SK-N-SH (cell line): ENCODE measurements around the gene ATP12A.

Experiments used
- ELF1 ChIP-seq: IDR thresholded peaks from 2 replicates; pipeline ENCODE4 v1.4.0; 2012
- JUND ChIP-seq: IDR thresholded peaks from 2 replicates; pipeline ENCODE4 v1.4.0; 2012
- NRF1 ChIP-seq: IDR thresholded peaks from 2 replicates; pipeline ENCODE4 v1.6.1; 2012; ENCODE audit warnings: low read depth, mild to moderate bottlenecking, low read length
- POLR2AphosphoS5 ChIP-seq: IDR thresholded peaks from 2 replicates; pipeline ENCODE4 v1.6.1; 2012; ENCODE audit warnings: low read depth, low read length
- YY1 ChIP-seq: IDR thresholded peaks from 2 replicates; pipeline ENCODE4 v1.4.0; 2012; ENCODE audit warnings: low read depth, mild to moderate bottlenecking
- TF ChIP-seq, protein P1 (sequence below): fragments of 200-600 bp; sonication (generic); IDR thresholded peaks from 2 replicates; pipeline ENCODE4 v1.6.1; 2017; ENCODE audit warnings: antibody characterized with exemption, mild to moderate bottlenecking, moderate library complexity
- TF ChIP-seq, protein P2 (sequence below): IDR thresholded peaks from 2 replicates; pipeline ENCODE4 v1.4.0; 2012; ENCODE audit warnings: low read depth
- TF ChIP-seq, protein P3 (sequence below): IDR thresholded peaks from 2 replicates; pipeline ENCODE4 v1.6.1; 2012; ENCODE audit warnings: mild to moderate bottlenecking, low read depth, low read length, moderate library complexity

DNA sequence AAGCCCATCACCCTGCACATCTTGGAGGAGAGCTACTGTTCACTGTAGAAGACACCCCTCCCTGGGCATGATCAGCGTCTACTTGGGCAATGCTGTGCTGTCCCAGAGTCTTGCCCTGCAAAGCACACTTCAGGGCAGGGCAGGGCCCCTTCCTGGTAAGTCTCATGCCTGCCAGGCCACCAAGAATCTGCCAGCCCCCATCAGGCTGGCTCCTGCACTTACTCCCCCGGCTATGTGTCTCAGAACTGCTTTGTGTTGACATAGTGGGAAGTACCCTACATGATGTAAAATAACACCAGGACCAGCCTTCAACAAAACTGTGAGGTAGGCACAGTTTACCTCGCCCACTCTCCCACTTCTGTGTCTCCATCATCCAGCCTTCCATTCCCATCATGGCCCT is 27.8 kb upstream of the ATP12A start:
- TF ChIP-seq, protein P1, sequence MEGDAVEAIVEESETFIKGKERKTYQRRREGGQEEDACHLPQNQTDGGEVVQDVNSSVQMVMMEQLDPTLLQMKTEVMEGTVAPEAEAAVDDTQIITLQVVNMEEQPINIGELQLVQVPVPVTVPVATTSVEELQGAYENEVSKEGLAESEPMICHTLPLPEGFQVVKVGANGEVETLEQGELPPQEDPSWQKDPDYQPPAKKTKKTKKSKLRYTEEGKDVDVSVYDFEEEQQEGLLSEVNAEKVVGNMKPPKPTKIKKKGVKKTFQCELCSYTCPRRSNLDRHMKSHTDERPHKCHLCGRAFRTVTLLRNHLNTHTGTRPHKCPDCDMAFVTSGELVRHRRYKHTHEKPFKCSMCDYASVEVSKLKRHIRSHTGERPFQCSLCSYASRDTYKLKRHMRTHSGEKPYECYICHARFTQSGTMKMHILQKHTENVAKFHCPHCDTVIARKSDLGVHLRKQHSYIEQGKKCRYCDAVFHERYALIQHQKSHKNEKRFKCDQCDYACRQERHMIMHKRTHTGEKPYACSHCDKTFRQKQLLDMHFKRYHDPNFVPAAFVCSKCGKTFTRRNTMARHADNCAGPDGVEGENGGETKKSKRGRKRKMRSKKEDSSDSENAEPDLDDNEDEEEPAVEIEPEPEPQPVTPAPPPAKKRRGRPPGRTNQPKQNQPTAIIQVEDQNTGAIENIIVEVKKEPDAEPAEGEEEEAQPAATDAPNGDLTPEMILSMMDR, result no peak
- TF ChIP-seq NRF1 (no peak), ELF1 (no peak), YY1 (no peak), POLR2AphosphoS5 (no peak), JUND (no peak)
- TF ChIP-seq, protein P2, sequence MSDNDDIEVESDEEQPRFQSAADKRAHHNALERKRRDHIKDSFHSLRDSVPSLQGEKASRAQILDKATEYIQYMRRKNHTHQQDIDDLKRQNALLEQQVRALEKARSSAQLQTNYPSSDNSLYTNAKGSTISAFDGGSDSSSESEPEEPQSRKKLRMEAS, result no peak
- TF ChIP-seq, protein P3, sequence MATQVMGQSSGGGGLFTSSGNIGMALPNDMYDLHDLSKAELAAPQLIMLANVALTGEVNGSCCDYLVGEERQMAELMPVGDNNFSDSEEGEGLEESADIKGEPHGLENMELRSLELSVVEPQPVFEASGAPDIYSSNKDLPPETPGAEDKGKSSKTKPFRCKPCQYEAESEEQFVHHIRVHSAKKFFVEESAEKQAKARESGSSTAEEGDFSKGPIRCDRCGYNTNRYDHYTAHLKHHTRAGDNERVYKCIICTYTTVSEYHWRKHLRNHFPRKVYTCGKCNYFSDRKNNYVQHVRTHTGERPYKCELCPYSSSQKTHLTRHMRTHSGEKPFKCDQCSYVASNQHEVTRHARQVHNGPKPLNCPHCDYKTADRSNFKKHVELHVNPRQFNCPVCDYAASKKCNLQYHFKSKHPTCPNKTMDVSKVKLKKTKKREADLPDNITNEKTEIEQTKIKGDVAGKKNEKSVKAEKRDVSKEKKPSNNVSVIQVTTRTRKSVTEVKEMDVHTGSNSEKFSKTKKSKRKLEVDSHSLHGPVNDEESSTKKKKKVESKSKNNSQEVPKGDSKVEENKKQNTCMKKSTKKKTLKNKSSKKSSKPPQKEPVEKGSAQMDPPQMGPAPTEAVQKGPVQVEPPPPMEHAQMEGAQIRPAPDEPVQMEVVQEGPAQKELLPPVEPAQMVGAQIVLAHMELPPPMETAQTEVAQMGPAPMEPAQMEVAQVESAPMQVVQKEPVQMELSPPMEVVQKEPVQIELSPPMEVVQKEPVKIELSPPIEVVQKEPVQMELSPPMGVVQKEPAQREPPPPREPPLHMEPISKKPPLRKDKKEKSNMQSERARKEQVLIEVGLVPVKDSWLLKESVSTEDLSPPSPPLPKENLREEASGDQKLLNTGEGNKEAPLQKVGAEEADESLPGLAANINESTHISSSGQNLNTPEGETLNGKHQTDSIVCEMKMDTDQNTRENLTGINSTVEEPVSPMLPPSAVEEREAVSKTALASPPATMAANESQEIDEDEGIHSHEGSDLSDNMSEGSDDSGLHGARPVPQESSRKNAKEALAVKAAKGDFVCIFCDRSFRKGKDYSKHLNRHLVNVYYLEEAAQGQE, result no peak
